K562 (cell line): ENCODE results near the gene SLC39A13. TPM values are rescaled to one million over a fixed set of nuclear protein-coding genes. Genes with fewer than 3 reads are reported as not detected.

Experiments
- ATAC-seq: fragments of 200-7000 bp; cut with Tn5 transposase; 3 replicates; pipeline ENCODE4 v1.9.1; 2020; ENCODE audit warnings: moderate library complexity
- BruUV-seq: library from RNA; stranded (reverse); fragments of 400-500 nt; replicated peaks from 2 replicates; lab custom pipeline; 2021; lab: Mats Ljungman, UMichigan
- CTCF ChIA-PET: fragments of 300-600 bp; formaldehyde crosslinking; extraction: SDS; loops from one replicate; lab custom pipeline; 2021; ENCODE audit warnings: low intra/inter-chr PET ratio; lab: Yijun Ruan, JAX
- POLR2A ChIA-PET: fragments of 300-600, 350-650 bp; sonication (Branson Sonifier 250); formaldehyde crosslinking; extraction: SDS; loops from one replicate; lab custom pipeline; 2021; ENCODE audit warnings: antibody characterized with exemption, inconsistent platforms; lab: Yijun Ruan, JAX
- DNase-seq, 4 experiments: peaks; one replicate each; pipeline versions ENCODE4 v3.0.0 to v3.0.0-alpha.2; 2011 to 2018; ENCODE audit warnings: low spot score in 3 of 4, mixed read lengths in 3 of 4; ENCODE audit errors: extremely low read depth in 1 of 4
- FAIRE-seq: peaks from 2 replicates; lab custom pipeline; 2011; peaks lifted over from hg19 to GRCh38; lab: Jason Lieb, UNC
- H2AFZ ChIP-seq: 2 replicates; pipeline ENCODE4 v1.6.0; 2011; ENCODE audit warnings: low read depth, low read length, control low read depth, inconsistent platforms
- H3K27ac ChIP-seq: fragments of 200-600 bp; 3 replicates; pipeline ENCODE4 v1.8.0; 2011; ENCODE audit warnings: low read depth, mild to moderate bottlenecking, control low read depth, inconsistent platforms, low read length, moderate library complexity, mixed read lengths; ENCODE audit errors: extremely low read depth
- H3K27me3 ChIP-seq, 2 experiments: fragments of 300-600 bp in 1 of 2; 2 replicates in 1 of 2; 3 replicates in 1 of 2; pipeline versions ENCODE4 v1.6.0 to v1.8.0; 2011; ENCODE audit warnings: inconsistent platforms in 2 of 2, low read length in 2 of 2, mild to moderate bottlenecking in 1 of 2, mixed read lengths in 1 of 2, moderate library complexity in 1 of 2; ENCODE audit not compliant: control insufficient read depth in 2 of 2, insufficient read depth in 2 of 2
- H3K36me3 ChIP-seq: fragments of 300-600 bp; 3 replicates; pipeline ENCODE4 v1.8.0; 2011; ENCODE audit warnings: mild to moderate bottlenecking, low read length, inconsistent platforms; ENCODE audit not compliant: control insufficient read depth, insufficient read depth
- H3K4me1 ChIP-seq, 2 experiments: fragments of 200-600 bp in 1 of 2; replicated peaks in 1 of 2; 2 replicates in 1 of 2; 3 replicates in 1 of 2; pipeline versions ENCODE4 v1.5.1 to v1.8.0; 2011; ENCODE audit warnings: inconsistent platforms in 2 of 2, low read length in 2 of 2, mild to moderate bottlenecking in 1 of 2, mixed read lengths in 1 of 2, moderate library complexity in 1 of 2; ENCODE audit not compliant: control insufficient read depth in 2 of 2, insufficient read depth in 2 of 2
- H3K4me2 ChIP-seq: 2 replicates; pipeline ENCODE4 v1.6.1; 2011; ENCODE audit warnings: low read length, control low read depth, inconsistent platforms, mixed read lengths; ENCODE audit not compliant: insufficient read depth
- H3K4me3 ChIP-seq: fragments of 200-600 bp; sonication (generic), shearing (Covaris generic); 2 replicates; pipeline ENCODE4 v1.5.1; 2016; ENCODE audit warnings: control low read depth, inconsistent platforms
- H3K79me2 ChIP-seq: fragments of 200-600 bp; 3 replicates; pipeline ENCODE4 v1.8.0; 2011; ENCODE audit warnings: low read length, inconsistent platforms; ENCODE audit not compliant: control insufficient read depth, insufficient read depth
- H3K9ac ChIP-seq, 2 experiments: 2 replicates each; pipeline versions ENCODE4 v1.6.0 to v1.6.1; 2011; ENCODE audit warnings: low read depth in 2 of 2, low read length in 2 of 2, control low read depth in 1 of 2, inconsistent platforms in 1 of 2, mild to moderate bottlenecking in 1 of 2, mixed read lengths in 1 of 2; ENCODE audit not compliant: insufficient read depth in 1 of 2
- H3K9me1 ChIP-seq: one replicate; pipeline ENCODE4 v1.6.0; 2011; ENCODE audit warnings: inconsistent platforms, mild to moderate bottlenecking, low read length, moderate library complexity; ENCODE audit not compliant: control insufficient read depth, insufficient read depth
- H3K9me3 ChIP-seq: replicated peaks from 2 replicates; pipeline ENCODE4 v1.5.1; 2011; ENCODE audit warnings: low read depth, low read length, inconsistent platforms; ENCODE audit not compliant: control insufficient read depth, insufficient read depth
- H4K20me1 ChIP-seq: replicated peaks from 2 replicates; pipeline ENCODE4 v1.6.1; 2011; ENCODE audit warnings: low read length, inconsistent platforms, mixed read lengths; ENCODE audit not compliant: control insufficient read depth, insufficient read depth
- ADNP ChIP-seq: fragments of 200-800 bp; sonication (Bioruptor generic); IDR thresholded peaks from 2 replicates; pipeline ENCODE4 v1.6.1; 2016; ENCODE audit warnings: missing genetic modification characterization, missing compliant biosample characterization
- BCOR ChIP-seq: fragments of 450-650 bp; IDR thresholded peaks from 2 replicates; pipeline ENCODE4 v1.6.1; 2016
- CBX3 ChIP-seq, 2 experiments: IDR thresholded peaks; 1 replicate in 1 of 2; 2 replicates in 1 of 2; pipeline ENCODE4 v1.6.1; 2012; ENCODE audit warnings: inconsistent platforms in 2 of 2, low read length in 2 of 2, borderline replicate concordance in 1 of 2, control low read depth in 1 of 2
- CHD4 ChIP-seq: fragments of 200-600 bp; sonication (generic); IDR thresholded peaks from 3 replicates; pipeline ENCODE4 v1.6.1; 2012; ENCODE audit warnings: low read depth, mild to moderate bottlenecking, mixed read lengths, low read length, inconsistent platforms; ENCODE audit not compliant: insufficient read depth, insufficient replicate concordance, poor library complexity, severe bottlenecking
- GATAD2B ChIP-seq: fragments of 450-650 bp; IDR thresholded peaks from 2 replicates; pipeline ENCODE4 v1.6.1; 2017; ENCODE audit warnings: mild to moderate bottlenecking, borderline replicate concordance
- HDAC2 ChIP-seq: fragments of 450-650 bp; IDR thresholded peaks from 2 replicates; pipeline ENCODE4 v1.6.1; 2016; ENCODE audit warnings: mild to moderate bottlenecking
- KAT8 ChIP-seq: fragments of 450-650 bp; IDR thresholded peaks from 2 replicates; pipeline ENCODE4 v1.6.1; 2016; ENCODE audit warnings: low read depth, mild to moderate bottlenecking
- NONO ChIP-seq, 2 experiments: fragments of 200-400 bp in 1 of 2; fragments of 450-650 bp in 1 of 2; formaldehyde crosslinking in 1 of 2; IDR thresholded peaks; 2 replicates each; pipeline ENCODE4 v1.6.1; 2017; ENCODE audit warnings: low read depth in 2 of 2, mild to moderate bottlenecking in 2 of 2, moderate library complexity in 2 of 2, low read length in 1 of 2
- RBM25 ChIP-seq: fragments of 200-400 bp; formaldehyde crosslinking; IDR thresholded peaks from 2 replicates; pipeline ENCODE4 v1.6.1; 2018; ENCODE audit warnings: low read length, low read depth, moderate library complexity; ENCODE audit not compliant: severe bottlenecking
- RCOR1 ChIP-seq, 2 experiments: IDR thresholded peaks; 2 replicates each; pipeline ENCODE4 v1.6.1; 2012; ENCODE audit warnings: low read depth in 2 of 2, low read length in 2 of 2, borderline replicate concordance in 1 of 2, improper control_type of control experiment in 1 of 2
- STAT5B ChIP-seq: fragments of 250-450 bp; sonication (Bioruptor Pico); IDR thresholded peaks from 2 replicates; pipeline ENCODE4 v1.8.0; 2021; ENCODE audit warnings: mild to moderate bottlenecking, inconsistent platforms
- TGIF2 ChIP-seq: sonication (generic); formaldehyde crosslinking; IDR thresholded peaks from 2 replicates; pipeline ENCODE4 v1.8.1; 2022; ENCODE audit warnings: mild to moderate bottlenecking, missing genetic modification reagents, moderate library complexity
- ZFP36 ChIP-seq: fragments of 150-350 bp; IDR thresholded peaks from 2 replicates; pipeline ENCODE4 v1.6.1; 2018; ENCODE audit warnings: low read length, low read depth; ENCODE audit not compliant: partially characterized antibody
- ZKSCAN8 ChIP-seq: fragments of 200-800 bp; sonication (Bioruptor generic); IDR thresholded peaks from 2 replicates; pipeline ENCODE4 v1.6.1; 2016; ENCODE audit warnings: missing genetic modification characterization, missing compliant biosample characterization
- WGBS: fragments of 100-300 bp; shearing (Covaris generic); methylation state at CpG from one replicate; pipeline ENCODE4 v1.1.6; 2016; ENCODE audit warnings: low coverage, mixed read lengths; ENCODE audit not compliant: insufficient coverage; ENCODE audit errors: missing lambda C conversion rate; 5-methylcytosine and 5-hydroxymethylcytosine counted together
- in situ Hi-C: fragments of 300-500 bp; cut with MboI; formaldehyde crosslinking; loops from 4 replicates; pipeline ENCODE4 v1.15.0; 2018; ENCODE audit warnings: inconsistent platforms, mixed read lengths
- intact Hi-C: fragments of 100-400 bp; cut with micrococcal nuclease; formaldehyde crosslinking; loops from 2 replicates; pipeline ENCODE4 v1.14.2; 2022
- polyA plus RNA-seq, 8 experiments: library from polyadenylated mRNA; depleted of rRNA in 4 of 8; stranded (reverse) in 5 of 8; unstranded in 3 of 8; fragments of >200 nt; fragmentation: Nextera tagmentation in 2 of 8; fragmentation: Illumina TruSeq in 1 of 8; extraction: Ambion mirVana in 2 of 8; extraction: Trizol in 1 of 8; gene quantifications; 2 replicates each; pipeline versions ENCODE4 v1.2.1 to v1.2.3, GENCODE V29; 2011 to 2014; ENCODE audit warnings: inconsistent platforms in 1 of 8, missing spikeins in 1 of 8
- total RNA-seq, 7 experiments: library from RNA; depleted of rRNA in 6 of 7; stranded (reverse); fragments of >200 nt in 6 of 7; fragmentation: Illumina TruSeq in 2 of 7; extraction: Trizol in 2 of 7; gene quantifications; 2 replicates each; pipeline versions ENCODE4 v1.2.1 to v1.2.3, GENCODE V29; 2011 to 2021; ENCODE audit warnings: low replicate concordance in 1 of 7
- TF ChIP-seq, protein P1 (sequence below): IDR thresholded peaks from 2 replicates; pipeline ENCODE4 v1.6.1; 2011; ENCODE audit not compliant: insufficient read length; ENCODE audit errors: extremely low read depth
- TF ChIP-seq, protein P2 (sequence below), 2 experiments: IDR thresholded peaks; 2 replicates each; pipeline ENCODE4 v1.6.1; 2011; ENCODE audit warnings: borderline replicate concordance in 1 of 2, control low read depth in 1 of 2, low read depth in 1 of 2, low read length in 1 of 2, mild to moderate bottlenecking in 1 of 2, mixed read lengths in 1 of 2, moderate library complexity in 1 of 2; ENCODE audit not compliant: insufficient read depth in 1 of 2, insufficient read length in 1 of 2, poor library complexity in 1 of 2, severe bottlenecking in 1 of 2; ENCODE audit errors: extremely low read depth in 1 of 2

SLC39A13 gene
- total and polyA plus RNA-seq, 9 of the 15 experiments (the other 6 are each of a cell fraction or from before 2014, with no cell fraction given): 0.17 to 15.9 (median 3.2) TPM

DNA sequence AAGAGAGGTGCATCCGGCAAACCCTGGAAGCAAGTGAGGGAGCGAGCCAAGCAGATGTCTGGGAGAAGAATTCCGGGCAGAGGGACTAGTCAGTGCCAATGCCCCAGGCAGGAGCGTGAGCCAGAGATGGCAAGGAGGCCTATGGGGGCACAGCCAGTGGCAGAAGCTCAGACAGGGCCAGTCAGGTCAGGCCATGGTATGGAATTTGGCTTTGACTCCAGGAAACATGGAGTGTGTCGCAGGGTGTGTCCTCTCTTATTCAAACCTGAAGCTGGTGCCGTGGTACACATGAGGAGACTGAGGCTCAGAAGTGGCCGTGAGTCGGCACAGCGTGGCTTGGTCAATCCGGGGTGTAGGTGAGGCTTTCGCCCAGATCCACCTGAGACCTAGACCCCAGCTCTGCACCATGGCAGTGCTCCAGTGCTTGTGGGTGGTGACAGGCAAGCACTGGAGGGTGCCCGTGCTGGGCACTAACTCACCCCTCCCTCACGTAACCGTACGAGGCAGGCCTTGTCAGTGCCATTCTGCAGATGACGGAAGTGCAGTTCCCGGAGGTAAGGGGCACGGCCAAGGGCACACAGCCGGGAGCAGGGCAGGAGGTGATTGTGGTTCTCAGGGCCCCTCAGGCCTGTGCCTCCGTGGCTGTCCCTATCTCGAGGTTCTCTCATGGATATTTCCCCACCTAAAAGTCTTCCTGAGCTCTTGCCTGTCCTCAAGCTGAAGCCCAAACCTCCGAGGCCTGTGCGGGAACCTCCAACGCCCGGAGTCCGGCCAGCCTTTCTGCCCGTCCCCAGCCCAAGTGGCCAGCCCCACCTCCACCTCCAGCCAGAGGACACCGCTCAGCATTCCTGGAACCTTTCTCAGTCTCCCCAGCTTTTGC, 19.5 kb upstream of the SLC39A13 start (continued):
- TF ChIP-seq TGIF2 (CRISPR knock-in tag): no peak

GRCh38 chr11:47389577-47390421, 18.6 kb upstream of the SLC39A13 start:
- FAIRE-seq (peak; percentile 15), ATAC-seq (no peak), DNase-seq (peak in 1 of 4 experiments; percentile 6)
- BruUV-seq: no TSS peak
- intact Hi-C loops: no loop called here
- CTCF ChIA-PET: no interaction called here
- POLR2A ChIA-PET: interaction anchor here (0.5 to 1.9 kb wide), 4 partner anchors 7 to 231 kb away, joined by 3 to 8 read pairs (median 3); no protein-coding TSS in a partner anchor
- H3K27ac ChIP-seq: no peak overlapping the region
- 71% methylated on average over 10 of the region's 17 CpGs for WGBS
- H3K27me3 ChIP-seq: no peaks in the 10 kb centered on the region
- H3K9me1 ChIP-seq: no peaks in the 10 kb centered on the region
- no peaks in the 10 kb centered on the region for H3K36me3 ChIP-seq
- H2AFZ ChIP-seq: no peak overlapping the region
- in situ Hi-C loops: no loop called here
- H3K9ac ChIP-seq: peak overlapping the region in 1 of 2 experiments; percentile 80; a peak in 2 of 4 replicates
- H3K4me1 ChIP-seq: peaks cover 33 to 61% of the 10 kb centered on the region in 2 experiments
- no peak overlapping the region for H3K4me3 ChIP-seq
- H3K79me2 ChIP-seq: no peaks in the 10 kb centered on the region
- no peak overlapping the region for H3K4me2 ChIP-seq
- no peaks in the 10 kb centered on the region for H3K9me3 ChIP-seq
- H4K20me1 ChIP-seq: no peaks in the 10 kb centered on the region
- TF ChIP-seq ZKSCAN8 (peak; percentile 97), KAT8 (no peak), RCOR1 (IDR thresholded peaks at IDR 0.05; ENCODE audit: borderline replicate concordance in 1 of 2, low read depth in 2 of 2, low read length in 2 of 2) (peak in 1 of 2 experiments; percentile 67; a peak in 1 of 4 replicates), ZFP36 (peak; percentile 9), NONO (IDR thresholded peaks at IDR 0.05; ENCODE audit: low read depth in 2 of 2, low read length in 1 of 2) (no peak), RBM25 (peak; percentile 97), STAT5B (CRISPR knock-in tag) (no peak), GATAD2B (no peak), CBX3 (IDR thresholded peaks at IDR 0.05; ENCODE audit: borderline replicate concordance in 1 of 2, low read length in 2 of 2) (peak in 1 of 2 experiments; percentile 57; a peak in 1 of 3 replicates), ADNP (tag) (peak; percentile 48; the same call in 1 of the 2 replicates), HDAC2 (peak; percentile 63), BCOR (peak; percentile 95), CHD4 (peak; percentile 81)
- TF ChIP-seq, protein P1, sequence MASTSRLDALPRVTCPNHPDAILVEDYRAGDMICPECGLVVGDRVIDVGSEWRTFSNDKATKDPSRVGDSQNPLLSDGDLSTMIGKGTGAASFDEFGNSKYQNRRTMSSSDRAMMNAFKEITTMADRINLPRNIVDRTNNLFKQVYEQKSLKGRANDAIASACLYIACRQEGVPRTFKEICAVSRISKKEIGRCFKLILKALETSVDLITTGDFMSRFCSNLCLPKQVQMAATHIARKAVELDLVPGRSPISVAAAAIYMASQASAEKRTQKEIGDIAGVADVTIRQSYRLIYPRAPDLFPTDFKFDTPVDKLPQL: no peak
- TF ChIP-seq, protein P2, sequence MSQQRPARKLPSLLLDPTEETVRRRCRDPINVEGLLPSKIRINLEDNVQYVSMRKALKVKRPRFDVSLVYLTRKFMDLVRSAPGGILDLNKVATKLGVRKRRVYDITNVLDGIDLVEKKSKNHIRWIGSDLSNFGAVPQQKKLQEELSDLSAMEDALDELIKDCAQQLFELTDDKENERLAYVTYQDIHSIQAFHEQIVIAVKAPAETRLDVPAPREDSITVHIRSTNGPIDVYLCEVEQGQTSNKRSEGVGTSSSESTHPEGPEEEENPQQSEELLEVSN (IDR thresholded peaks at IDR 0.05; ENCODE audit: borderline replicate concordance in 1 of 2, extremely low read depth in 1 of 2, insufficient read depth in 1 of 2, insufficient read length in 1 of 2, low read depth in 1 of 2, low read length in 1 of 2, poor library complexity in 1 of 2, severe bottlenecking in 1 of 2): no peak
